ENCODE data around the gene GPR65.
"Not testable (repeated sequence)": the region's sequence is repeated elsewhere in the genome, so short reads cannot be mapped to it uniquely, and the experiment has no call there.

GPR65 gene

DNA sequence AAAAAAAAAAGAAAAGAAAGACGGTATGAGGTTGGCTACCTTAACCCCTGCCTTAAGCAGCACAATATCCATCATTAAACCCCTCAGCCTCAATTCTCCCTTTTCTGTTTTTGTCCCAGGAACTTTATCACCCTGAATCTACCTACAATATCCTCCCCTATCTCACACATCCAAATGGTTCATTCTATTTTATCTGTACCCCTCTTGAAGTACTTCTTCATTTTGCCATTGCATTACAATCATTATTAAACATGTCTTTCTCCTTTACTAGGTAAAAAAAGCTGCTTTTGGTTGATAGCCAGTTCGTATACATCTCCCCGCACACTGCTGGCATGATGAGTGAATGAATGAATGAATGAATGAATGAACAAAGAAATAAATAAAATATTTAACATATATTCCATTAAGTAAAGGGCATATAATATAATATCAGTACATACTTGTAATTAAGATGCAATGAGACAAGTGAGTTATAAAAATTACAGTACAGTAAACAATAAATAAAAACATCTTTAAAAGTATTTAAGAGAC lies 364 bp upstream of the GPR65 start:
- DNase-seq: no peak

DNA sequence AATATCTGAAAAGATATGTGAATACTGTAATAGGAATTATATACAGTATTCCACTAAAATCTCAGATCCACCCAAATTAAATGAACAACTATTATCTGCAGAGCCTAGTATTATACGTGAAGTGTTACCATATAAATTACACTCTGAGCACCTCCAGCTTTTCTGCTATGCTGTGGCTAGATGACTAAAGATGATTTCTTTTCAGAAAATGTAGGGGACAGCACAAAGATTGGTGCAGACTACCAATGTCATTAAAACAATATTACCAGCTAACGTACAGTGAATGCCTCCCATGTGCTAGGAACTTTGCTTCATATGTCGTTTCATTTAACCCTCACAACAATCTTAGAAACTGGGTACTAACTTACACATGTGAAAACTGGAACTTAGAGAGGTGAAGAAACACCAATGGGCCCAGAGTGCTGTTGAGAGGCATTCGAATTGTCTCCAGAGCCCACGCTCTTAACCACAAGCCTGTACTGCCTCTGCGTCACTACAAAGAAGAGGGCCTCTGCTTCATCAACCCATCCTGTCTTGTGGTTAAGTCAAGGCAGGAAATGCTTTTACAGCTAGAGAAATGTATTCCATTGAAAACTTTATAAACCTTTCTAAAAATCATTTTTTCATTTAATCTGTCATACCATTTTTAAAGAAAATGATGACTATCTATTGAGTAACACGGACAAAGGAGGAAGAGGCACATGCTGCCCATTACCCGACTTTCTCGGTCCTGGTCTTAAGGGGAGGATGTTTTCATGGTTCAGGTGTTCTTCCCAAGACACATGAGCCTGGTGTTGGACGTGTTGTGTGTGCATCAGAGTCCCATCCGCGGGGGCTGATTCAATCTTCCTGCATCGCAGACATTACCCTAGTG lies 1.3 kb downstream of the GPR65 start:
- DNase-seq: no peak

DNA sequence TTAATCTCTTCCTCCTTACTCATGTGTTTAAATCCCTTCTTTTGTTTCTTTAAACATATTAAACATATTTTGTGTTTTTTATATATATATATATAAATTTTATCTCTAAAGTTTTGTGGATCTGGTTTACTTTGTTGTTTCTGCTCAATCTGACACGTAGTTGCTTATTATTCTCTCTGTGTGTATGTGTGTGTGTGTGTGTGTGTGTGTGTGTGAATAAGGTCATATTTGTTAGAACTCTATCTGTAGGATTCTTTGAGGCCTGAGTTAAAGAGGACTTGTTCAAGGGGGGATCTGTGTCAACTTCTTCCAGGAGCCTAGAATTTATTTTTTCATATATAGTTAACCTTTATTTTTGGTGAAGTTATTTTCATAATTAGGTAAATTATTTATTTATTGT lies 2.7 kb downstream of the GPR65 start:
- DNase-seq: no peak

- DNase-seq: no peak
Observed at GRCh38 chr14:88008039-88008742, 3.3 kb downstream of the GPR65 start.

- DNase-seq: no peak
Observed at GRCh38 chr14:88009486-88009885, 4.6 kb downstream of the GPR65 start.

DNA sequence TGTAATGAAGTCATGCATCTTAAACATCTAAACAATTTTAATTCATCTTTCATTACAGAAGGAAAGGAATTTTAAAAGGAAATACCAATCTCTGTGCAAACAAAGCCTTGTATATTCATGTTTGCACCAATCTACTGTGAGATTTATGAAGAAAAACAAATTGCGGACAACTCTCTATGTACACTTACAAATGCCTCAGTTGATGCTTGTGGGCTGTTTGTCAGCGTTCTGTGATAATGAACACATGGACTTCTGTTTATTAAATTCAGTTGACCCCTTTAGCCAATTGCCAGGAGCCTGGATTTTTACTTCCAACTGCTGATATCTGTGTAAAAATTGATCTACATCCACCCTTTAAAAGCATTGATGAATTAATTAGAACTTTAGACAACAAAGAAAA lies 5.4 kb downstream of the GPR65 start:
- no peak for DNase-seq

DNA sequence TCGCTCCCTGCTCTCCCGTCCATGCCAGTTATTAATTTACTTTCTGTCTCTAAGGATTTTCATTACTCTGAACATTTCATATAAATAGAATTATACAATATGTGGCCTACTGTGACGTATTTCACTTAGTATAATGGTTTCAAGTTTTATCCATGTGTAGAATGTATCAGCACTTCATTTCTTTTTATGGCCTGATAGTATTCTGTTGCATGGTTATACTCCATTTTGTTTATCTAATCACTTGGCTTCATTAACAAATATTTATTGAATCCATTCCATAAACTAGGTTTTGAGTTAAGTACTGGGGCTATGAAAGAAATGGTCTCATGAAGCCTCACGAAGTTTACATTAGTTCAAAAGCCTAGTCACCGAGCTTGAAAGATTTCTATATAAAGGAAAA lies 7.6 kb downstream of the GPR65 start:
- DNase-seq: no peak

- DNase-seq: peak; percentile 60
Observed at GRCh38 chr14:88013750-88014349, 8.9 kb downstream of the GPR65 start.

- DNase-seq: no peak
Observed at GRCh38 chr14:88016768-88017167, 11.8 kb downstream of the GPR65 start.

- DNase-seq: no peak
Observed at GRCh38 chr14:88017535-88017934, 12.6 kb downstream of the GPR65 start.

GRCh38 chr14:88023658-88024187 lies 18.8 kb downstream of the GPR65 start:
- DNase-seq: no peak

- not testable (repeated sequence) for DNase-seq
Observed at GRCh38 chr14:88024252-88025086, 19.5 kb downstream of the GPR65 start.

- no peak for DNase-seq
Observed at GRCh38 chr14:88025313-88025712, 20.4 kb downstream of the GPR65 start.

- no peak for DNase-seq
Observed at GRCh38 chr14:88026890-88027289, 22.0 kb downstream of the GPR65 start.

- DNase-seq: no peak
Observed at GRCh38 chr14:88029500-88029899, 24.6 kb downstream of the GPR65 start.

GRCh38 chr14:88030079-88030478 lies 25.1 kb downstream of the GPR65 start:
- no peak for DNase-seq

GRCh38 chr14:88030892-88031291 lies 26.0 kb downstream of the GPR65 start:
- DNase-seq: no peak

GRCh38 chr14:88032373-88032772 lies 27.4 kb downstream of the GPR65 start:
- DNase-seq: no peak

GRCh38 chr14:88034076-88034475 lies 29.1 kb downstream of the GPR65 start:
- no peak for DNase-seq

- no peak for DNase-seq
Observed at GRCh38 chr14:88036422-88036821, 31.5 kb downstream of the GPR65 start.

GRCh38 chr14:88037325-88037724 lies 32.4 kb downstream of the GPR65 start:
- no peak for DNase-seq

DNA sequence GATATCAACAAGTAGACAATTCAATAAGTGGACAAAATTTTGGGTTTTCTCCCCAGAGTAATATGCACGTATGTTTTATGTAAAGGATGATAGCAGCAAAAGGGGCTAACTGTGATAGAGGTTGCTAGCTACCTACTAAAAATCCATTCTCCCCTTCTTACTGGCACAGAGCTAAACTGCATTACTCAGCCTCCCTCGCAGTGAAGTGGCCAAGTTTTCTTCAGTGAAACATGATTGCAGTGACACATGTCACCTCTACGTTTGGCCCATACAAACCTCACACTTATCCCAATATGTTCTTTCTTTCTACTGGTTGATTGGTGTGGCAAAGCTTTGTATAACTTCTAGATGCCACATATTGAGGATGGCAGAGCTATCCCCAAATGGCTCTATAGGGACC lies 34.3 kb downstream of the GPR65 start:
- no peak for DNase-seq

Measured in NCI-H2107 (cell line).